Karpas-422 (cell line): ENCODE data around the gene SPDEF. TPM values are rescaled to one million over a fixed set of nuclear protein-coding genes. Genes with fewer than 3 reads are reported as not detected.

Experiments
- DNase-seq: peaks from one replicate; pipeline ENCODE4 v3.0.0-alpha.2; 2015
- H2AFZ ChIP-seq: fragments of 200-600 bp; sonication (generic); 2 replicates; pipeline ENCODE4 v1.6.1; 2014; ENCODE audit warnings: antibody characterized with exemption, low read length, mixed read lengths
- H3K27ac ChIP-seq: fragments of 200-600 bp; sonication (generic); 2 replicates; pipeline ENCODE4 v1.5.1; 2014; ENCODE audit warnings: mild to moderate bottlenecking, low read length, moderate library complexity
- H3K27me3 ChIP-seq: fragments of 200-600 bp; sonication (generic); 2 replicates; pipeline ENCODE4 v1.6.1; 2014; ENCODE audit warnings: low read length, mixed read lengths
- H3K36me3 ChIP-seq: fragments of 200-600 bp; sonication (generic); 2 replicates; pipeline ENCODE4 v1.6.1; 2014; ENCODE audit warnings: low read length, mixed read lengths; ENCODE audit not compliant: insufficient read depth
- H3K4me1 ChIP-seq: fragments of 200-600 bp; sonication (generic); 2 replicates; pipeline ENCODE4 v1.6.1; 2014; ENCODE audit warnings: mild to moderate bottlenecking, low read length, mixed read lengths
- H3K4me2 ChIP-seq: fragments of 200-600 bp; sonication (generic); 2 replicates; pipeline ENCODE4 v1.6.1; 2014; ENCODE audit warnings: low read length, low read depth, mild to moderate bottlenecking; ENCODE audit not compliant: poor library complexity, severe bottlenecking
- H3K4me3 ChIP-seq: fragments of 200-600 bp; sonication (generic); 2 replicates; pipeline ENCODE4 v1.5.1; 2014; ENCODE audit warnings: mild to moderate bottlenecking, antibody characterized with exemption, low read length, mixed read lengths
- H3K79me2 ChIP-seq: fragments of 200-600 bp; sonication (generic); 2 replicates; pipeline ENCODE4 v1.6.1; 2014; ENCODE audit warnings: mild to moderate bottlenecking, low read length, mixed read lengths
- H3K9ac ChIP-seq: fragments of 200-600 bp; sonication (generic); 2 replicates; pipeline ENCODE4 v1.6.0; 2014; ENCODE audit warnings: low read length
- H3K9me2 ChIP-seq: fragments of 200-600 bp; sonication (generic), shearing (Covaris generic); replicated peaks from 2 replicates; pipeline ENCODE4 v1.6.0; 2014; ENCODE audit warnings: mild to moderate bottlenecking, low read length, moderate library complexity; ENCODE audit not compliant: insufficient read depth
- H3K9me3 ChIP-seq: fragments of 300-700, 200-600 bp; sonication (generic); 2 replicates; pipeline ENCODE4 v1.6.1; 2014; ENCODE audit warnings: low read length, mixed read lengths
- H4K20me1 ChIP-seq: fragments of 200-600 bp; sonication (generic); 2 replicates; pipeline ENCODE4 v1.6.1; 2014; ENCODE audit warnings: mild to moderate bottlenecking, antibody characterized with exemption, low read length, low read depth; ENCODE audit not compliant: insufficient read depth
- total RNA-seq: library from RNA; depleted of rRNA; stranded (reverse); fragments of >200 nt; shearing (Covaris generic); gene quantifications from 2 replicates; pipeline ENCODE4 v1.2.3, GENCODE V29; 2014; ENCODE audit warnings: low replicate concordance

Gene SPDEF
- total RNA-seq, 1 experiment from 2014 or later = not detected

- no peak overlapping the region for H3K4me3 ChIP-seq
- no peak overlapping the region for H3K9ac ChIP-seq
- no peak overlapping the region for H2AFZ ChIP-seq
- no peak overlapping the region for H3K27ac ChIP-seq
- H3K9me2 ChIP-seq = no peaks in the 10 kb centered on the region
- H3K27me3 ChIP-seq = no peaks in the 10 kb centered on the region
- H3K4me1 ChIP-seq = peaks cover 29% of the 10 kb centered on the region
- no peaks in the 10 kb centered on the region for H3K36me3 ChIP-seq
- no peak for DNase-seq
- peaks cover 8% of the 10 kb centered on the region for H4K20me1 ChIP-seq
- H3K79me2 ChIP-seq = peaks cover 18% of the 10 kb centered on the region
- no peak overlapping the region for H3K4me2 ChIP-seq
- H3K9me3 ChIP-seq = no peaks in the 10 kb centered on the region
These were observed 30.4 kb upstream of the SPDEF start for GRCh38 chr6:34586327-34587040.

GRCh38 chr6:34585512-34586061 lies 29.5 kb upstream of the SPDEF start:
- peaks cover 12% of the 10 kb centered on the region for H4K20me1 ChIP-seq
- DNase-seq = no peak

GRCh38 chr6:34585108-34585507 lies 29.0 kb upstream of the SPDEF start:
- Histone ChIP-seq H4K20me1 (peaks cover 12% of the 10 kb centered on the region), H3K4me2 (no peak overlapping the region), H3K9me3 (no peaks in the 10 kb centered on the region), H3K79me2 (peaks cover 6% of the 10 kb centered on the region), H3K27ac (no peak overlapping the region), H3K36me3 (no peaks in the 10 kb centered on the region), H3K4me1 (peaks cover 19% of the 10 kb centered on the region), H3K4me3 (no peak overlapping the region), H3K9ac (no peak overlapping the region), H3K27me3 (no peaks in the 10 kb centered on the region), H2AFZ (no peak overlapping the region), H3K9me2 (no peaks in the 10 kb centered on the region)
- DNase-seq = no peak

More at GRCh38 chr6:34585512-34586061, 29.5 kb upstream of the SPDEF start:
- Histone ChIP-seq H3K9me3 (no peaks in the 10 kb centered on the region), H3K9me2 (no peaks in the 10 kb centered on the region), H3K79me2 (peaks cover 11% of the 10 kb centered on the region), H3K27me3 (no peaks in the 10 kb centered on the region), H3K4me3 (no peak overlapping the region), H3K9ac (no peak overlapping the region), H3K36me3 (no peaks in the 10 kb centered on the region), H3K4me2 (no peak overlapping the region), H2AFZ (no peak overlapping the region), H3K4me1 (peaks cover 24% of the 10 kb centered on the region), H3K27ac (no peak overlapping the region)

DNA sequence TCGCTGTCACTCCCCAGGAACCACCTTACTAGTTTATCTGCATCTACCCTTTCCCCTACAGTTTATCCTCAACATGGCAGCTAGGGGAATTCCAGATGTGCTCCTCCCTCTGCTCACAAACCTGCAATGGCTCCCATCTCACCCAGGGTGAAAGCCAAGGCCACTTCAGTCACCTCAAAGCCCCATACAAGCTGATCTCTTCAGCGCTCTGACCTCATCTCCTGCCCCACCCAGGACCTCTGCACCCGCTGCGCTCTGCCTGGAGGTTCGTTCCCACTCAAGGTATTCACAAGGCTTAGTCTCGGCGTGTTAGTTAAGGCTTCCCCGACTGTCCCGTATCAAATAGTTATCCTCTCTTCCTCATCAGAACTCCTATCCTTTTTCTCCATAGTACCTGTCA lies 28.6 kb upstream of the SPDEF start:
- Histone ChIP-seq H3K4me2 (no peak overlapping the region), H3K9me3 (no peaks in the 10 kb centered on the region), H3K27ac (no peak overlapping the region), H2AFZ (no peak overlapping the region), H3K36me3 (no peaks in the 10 kb centered on the region), H3K4me1 (peaks cover 15% of the 10 kb centered on the region), H3K9ac (no peak overlapping the region), H3K9me2 (no peaks in the 10 kb centered on the region), H3K4me3 (no peak overlapping the region), H3K79me2 (peaks cover 4% of the 10 kb centered on the region), H3K27me3 (no peaks in the 10 kb centered on the region), H4K20me1 (peaks cover 12% of the 10 kb centered on the region)
- DNase-seq = no peak

- H3K9ac ChIP-seq = no peak overlapping the region
- H3K4me2 ChIP-seq = no peak overlapping the region
- H3K9me2 ChIP-seq = no peaks in the 10 kb centered on the region
- H4K20me1 ChIP-seq = peaks cover 7% of the 10 kb centered on the region; the same call in 1 of the 2 replicates
- no peaks in the 10 kb centered on the region for H3K36me3 ChIP-seq
- H3K4me1 ChIP-seq = peaks cover 8% of the 10 kb centered on the region
- no peak overlapping the region for H3K27ac ChIP-seq
- no peak overlapping the region for H2AFZ ChIP-seq
- H3K4me3 ChIP-seq = no peak overlapping the region
- no peak for DNase-seq
- no peaks in the 10 kb centered on the region; the same call in 1 of the 2 replicates for H3K79me2 ChIP-seq
- H3K9me3 ChIP-seq = no peaks in the 10 kb centered on the region
- no peaks in the 10 kb centered on the region for H3K27me3 ChIP-seq
These were observed 27.9 kb upstream of the SPDEF start for GRCh38 chr6:34583861-34584604.

DNA sequence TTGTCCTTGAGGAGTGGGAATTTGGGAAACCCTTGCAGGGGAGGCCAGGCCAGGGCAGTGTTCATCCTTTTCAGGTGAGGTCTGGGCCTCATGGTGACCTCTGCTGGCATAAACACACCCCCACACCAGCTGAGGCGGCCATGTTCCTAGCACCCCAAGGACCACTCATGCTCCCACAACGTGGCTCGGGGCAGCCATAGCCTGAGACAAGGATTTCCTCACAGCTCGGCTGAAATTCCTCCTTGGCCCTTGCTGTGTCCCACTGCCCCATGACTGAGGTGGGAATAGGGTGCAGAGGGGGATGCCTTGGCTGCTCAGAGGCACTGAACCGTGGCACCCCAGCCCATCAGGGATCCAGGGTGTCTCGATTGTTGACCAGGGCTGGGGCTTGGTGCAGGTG lies 27.3 kb upstream of the SPDEF start:
- no peak overlapping the region for H3K4me2 ChIP-seq
- H3K4me1 ChIP-seq = peaks cover 3% of the 10 kb centered on the region
- H3K9me2 ChIP-seq = no peaks in the 10 kb centered on the region
- no peak overlapping the region for H3K9ac ChIP-seq
- no peaks in the 10 kb centered on the region for H3K9me3 ChIP-seq
- H3K79me2 ChIP-seq = no peaks in the 10 kb centered on the region; the same call in 1 of the 2 replicates
- H4K20me1 ChIP-seq = peaks cover 4% of the 10 kb centered on the region; the same call in 1 of the 2 replicates
- no peak for DNase-seq
- H3K27me3 ChIP-seq = no peaks in the 10 kb centered on the region
- no peak overlapping the region for H2AFZ ChIP-seq
- H3K36me3 ChIP-seq = no peaks in the 10 kb centered on the region
- no peak overlapping the region for H3K4me3 ChIP-seq
- no peak overlapping the region for H3K27ac ChIP-seq

GRCh38 chr6:34581561-34581920 lies 25.4 kb upstream of the SPDEF start:
- no peaks in the 10 kb centered on the region for H3K27me3 ChIP-seq
- no peaks in the 10 kb centered on the region for H3K9me3 ChIP-seq
- H3K27ac ChIP-seq = no peak overlapping the region
- no peak overlapping the region for H2AFZ ChIP-seq
- no peak overlapping the region for H3K4me2 ChIP-seq
- no peaks in the 10 kb centered on the region for H3K9me2 ChIP-seq
- no peaks in the 10 kb centered on the region for H3K79me2 ChIP-seq
- peaks cover 4% of the 10 kb centered on the region; the same call in 1 of the 2 replicates for H4K20me1 ChIP-seq
- no peaks in the 10 kb centered on the region for H3K36me3 ChIP-seq
- DNase-seq = no peak
- no peaks in the 10 kb centered on the region for H3K4me1 ChIP-seq
- no peak overlapping the region for H3K9ac ChIP-seq
- no peak overlapping the region for H3K4me3 ChIP-seq
